Testis (tissue), 2 donors: Measurements from ENCODE around the gene GRID2.

Experiments used
- POLR2A ChIP-seq: fragments of 450-650 bp; IDR thresholded peaks from one replicate; pipeline ENCODE4 v1.6.1; 2017; ENCODE audit warnings: antibody characterized with exemption, mild to moderate bottlenecking, moderate library complexity
- TF ChIP-seq, protein P1 (sequence below), 3 experiments: fragments of 450-650 bp in 2 of 3; fragments of 200-600 bp in 1 of 3; sonication (generic) in 1 of 3; IDR thresholded peaks; one replicate each; pipeline ENCODE4 v1.5.1; 2016 to 2019; ENCODE audit warnings: antibody characterized with exemption in 3 of 3, mild to moderate bottlenecking in 2 of 3, moderate library complexity in 1 of 3

DNA sequence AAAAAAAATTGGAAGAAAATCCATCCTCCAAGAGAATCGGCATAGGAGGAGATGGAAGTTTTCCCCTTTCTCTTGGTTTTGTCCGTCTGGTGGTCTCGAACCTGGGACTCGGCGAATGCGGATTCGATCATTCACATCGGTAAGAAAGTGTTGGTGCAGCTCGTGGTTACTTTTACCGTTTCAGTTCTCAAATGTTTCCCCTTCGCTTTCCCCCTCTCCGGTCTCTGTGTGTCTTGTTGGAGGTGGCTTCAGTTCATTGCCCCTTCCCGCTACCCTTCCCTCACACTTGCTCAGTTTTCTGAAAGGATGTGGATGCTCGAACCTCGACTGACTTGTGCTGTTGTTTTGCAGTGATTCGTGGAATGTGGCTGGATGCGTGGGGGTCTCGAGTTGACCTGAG lies 840 bp downstream of the GRID2 start:
- no peak for TF ChIP-seq POLR2A
- TF ChIP-seq, protein P1, sequence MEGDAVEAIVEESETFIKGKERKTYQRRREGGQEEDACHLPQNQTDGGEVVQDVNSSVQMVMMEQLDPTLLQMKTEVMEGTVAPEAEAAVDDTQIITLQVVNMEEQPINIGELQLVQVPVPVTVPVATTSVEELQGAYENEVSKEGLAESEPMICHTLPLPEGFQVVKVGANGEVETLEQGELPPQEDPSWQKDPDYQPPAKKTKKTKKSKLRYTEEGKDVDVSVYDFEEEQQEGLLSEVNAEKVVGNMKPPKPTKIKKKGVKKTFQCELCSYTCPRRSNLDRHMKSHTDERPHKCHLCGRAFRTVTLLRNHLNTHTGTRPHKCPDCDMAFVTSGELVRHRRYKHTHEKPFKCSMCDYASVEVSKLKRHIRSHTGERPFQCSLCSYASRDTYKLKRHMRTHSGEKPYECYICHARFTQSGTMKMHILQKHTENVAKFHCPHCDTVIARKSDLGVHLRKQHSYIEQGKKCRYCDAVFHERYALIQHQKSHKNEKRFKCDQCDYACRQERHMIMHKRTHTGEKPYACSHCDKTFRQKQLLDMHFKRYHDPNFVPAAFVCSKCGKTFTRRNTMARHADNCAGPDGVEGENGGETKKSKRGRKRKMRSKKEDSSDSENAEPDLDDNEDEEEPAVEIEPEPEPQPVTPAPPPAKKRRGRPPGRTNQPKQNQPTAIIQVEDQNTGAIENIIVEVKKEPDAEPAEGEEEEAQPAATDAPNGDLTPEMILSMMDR (IDR thresholded peaks at IDR 0.05): no peak
